KMS-11 (cell line): ENCODE results near the gene DNAJA2.

ENCODE experiments used
- H2AFZ ChIP-seq: fragments of 200-600 bp; sonication (generic); 2 replicates; pipeline ENCODE4 v1.6.1; 2016; ENCODE audit warnings: antibody characterized with exemption, mixed run types, low read depth
- H3K27ac ChIP-seq: fragments of 200-600 bp; sonication (generic); 2 replicates; pipeline ENCODE4 v1.6.1; 2016; ENCODE audit warnings: mild to moderate bottlenecking, mixed run types
- H3K27me3 ChIP-seq: fragments of 200-600 bp; sonication (generic); 2 replicates; pipeline ENCODE4 v1.6.1; 2017; ENCODE audit warnings: mild to moderate bottlenecking, low read depth, mixed run types, moderate library complexity; ENCODE audit not compliant: insufficient read depth
- H3K36me3 ChIP-seq: fragments of 200-600 bp; sonication (generic); 2 replicates; pipeline ENCODE4 v1.6.1; 2017; ENCODE audit warnings: mild to moderate bottlenecking, mixed run types; ENCODE audit not compliant: insufficient read depth
- H3K4me1 ChIP-seq: fragments of 200-600 bp; sonication (generic); 2 replicates; pipeline ENCODE4 v1.6.1; 2016; ENCODE audit warnings: mild to moderate bottlenecking, low read depth, mixed run types; ENCODE audit not compliant: poor library complexity, severe bottlenecking
- H3K4me2 ChIP-seq: fragments of 200-600 bp; sonication (generic); 2 replicates; pipeline ENCODE4 v1.7.0; 2016; ENCODE audit warnings: mild to moderate bottlenecking, mixed run types
- H3K4me3 ChIP-seq: fragments of 200-600 bp; sonication (generic); IDR thresholded peaks from 2 replicates; pipeline ENCODE4 v1.6.1; 2017; ENCODE audit warnings: low read depth, low read length, mixed read lengths; ENCODE audit not compliant: insufficient read depth
- H3K79me2 ChIP-seq: fragments of 200-600 bp; sonication (generic); 2 replicates; pipeline ENCODE4 v1.6.1; 2016; ENCODE audit warnings: low read depth, mixed run types; ENCODE audit not compliant: insufficient read depth
- H3K9ac ChIP-seq: fragments of 200-600 bp; sonication (generic); 2 replicates; pipeline ENCODE4 v1.6.1; 2016; ENCODE audit warnings: mild to moderate bottlenecking, mixed run types
- H4K20me1 ChIP-seq: fragments of 200-600 bp; sonication (generic); 2 replicates; pipeline ENCODE4 v1.6.1; 2016; ENCODE audit warnings: mild to moderate bottlenecking, mixed run types; ENCODE audit not compliant: insufficient read depth
- CTCF ChIP-seq: fragments of 200-600 bp; sonication (generic); conservative IDR thresholded peaks from 2 replicates; pipeline ENCODE4 v1.6.1; 2017; ENCODE audit warnings: low read depth, mild to moderate bottlenecking, antibody characterized with exemption, low read length, moderate library complexity, mixed read lengths

Gene DNAJA2

DNA sequence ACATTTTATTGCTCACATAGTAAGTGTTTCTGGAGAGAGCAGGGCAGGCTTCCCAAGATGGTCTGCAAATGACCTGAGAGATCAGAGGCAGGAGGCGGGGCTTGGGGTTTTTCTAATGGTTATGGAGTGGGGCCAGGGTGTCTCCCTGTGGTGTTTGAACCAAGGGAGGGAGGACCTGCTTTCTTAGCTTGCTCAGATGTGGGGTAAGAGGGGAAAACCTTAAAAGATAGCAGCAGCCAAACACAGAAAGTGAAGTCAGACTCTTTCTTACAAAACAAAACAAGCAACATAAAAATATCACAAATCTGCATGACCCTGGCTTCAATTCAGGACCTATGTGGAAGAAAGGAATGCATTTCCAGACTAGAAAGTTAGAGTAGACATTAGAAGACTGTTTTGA is 22.9 kb upstream of the DNAJA2 start:
- Histone ChIP-seq H3K4me2 (no peak overlapping the region), H3K4me3 (no peak overlapping the region), H3K4me1 (peaks cover 8% of the 10 kb centered on the region), H3K36me3 (no peaks in the 10 kb centered on the region), H3K79me2 (no peaks in the 10 kb centered on the region), H4K20me1 (no peaks in the 10 kb centered on the region), H3K9ac (no peak overlapping the region), H2AFZ (no peak overlapping the region), H3K27me3 (no peaks in the 10 kb centered on the region), H3K27ac (no peak overlapping the region)
- no peak for TF ChIP-seq CTCF

GRCh38 chr16:46991729-46992704 is 18.5 kb upstream of the DNAJA2 start:
- Histone ChIP-seq H3K4me2 (no peak overlapping the region), H3K36me3 (no peaks in the 10 kb centered on the region), H2AFZ (no peak overlapping the region), H3K9ac (no peak overlapping the region), H3K4me1 (peaks cover 8% of the 10 kb centered on the region), H4K20me1 (no peaks in the 10 kb centered on the region), H3K27ac (no peak overlapping the region), H3K79me2 (no peaks in the 10 kb centered on the region), H3K27me3 (no peaks in the 10 kb centered on the region), H3K4me3 (no peak overlapping the region)
- TF ChIP-seq CTCF = no peak

DNA sequence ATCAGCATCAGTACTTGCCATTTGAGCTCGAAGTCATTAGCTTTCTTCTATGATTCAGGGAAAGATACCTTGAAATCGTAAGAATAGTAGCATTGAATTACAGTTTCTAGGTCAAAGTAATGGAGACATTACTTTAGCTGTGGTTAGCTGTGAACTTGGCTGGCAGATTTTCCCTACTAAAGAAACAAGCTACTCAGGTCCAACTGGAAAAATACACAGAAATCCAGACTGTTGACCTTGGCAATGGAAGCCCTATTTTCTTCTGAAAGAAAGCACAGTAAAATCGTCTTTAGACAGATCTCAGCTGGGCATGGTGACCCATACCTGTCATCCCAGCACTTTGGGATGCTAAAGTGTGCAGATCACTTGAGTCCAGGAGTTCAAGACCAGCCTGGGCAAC is 13.4 kb upstream of the DNAJA2 start:
- H3K36me3 ChIP-seq = no peaks in the 10 kb centered on the region
- no peaks in the 10 kb centered on the region for H3K27me3 ChIP-seq
- H3K27ac ChIP-seq = no peak overlapping the region

DNA sequence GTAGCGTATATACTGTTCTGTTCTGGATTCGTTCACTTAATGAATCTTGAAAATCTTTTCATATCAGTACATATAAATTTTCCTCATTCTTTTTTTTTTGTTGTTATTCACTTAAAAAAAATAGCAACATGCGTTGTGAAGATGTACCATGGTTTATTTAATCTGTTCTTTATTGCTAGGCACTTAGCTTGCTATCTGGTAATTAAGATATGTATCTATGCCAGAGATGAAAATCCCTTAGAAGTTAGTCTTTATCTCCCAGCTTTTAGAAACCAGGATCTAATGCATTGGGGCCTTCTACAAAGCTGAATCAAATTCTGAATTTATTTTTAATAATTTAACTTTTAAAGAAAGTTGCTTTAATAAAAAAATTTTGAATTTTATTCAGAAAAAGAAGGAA is 13.0 kb upstream of the DNAJA2 start:
- Histone ChIP-seq H3K36me3 (no peaks in the 10 kb centered on the region), H3K27me3 (no peaks in the 10 kb centered on the region), H3K27ac (no peak overlapping the region), H3K4me2 (no peak overlapping the region), H3K9ac (no peak overlapping the region), H4K20me1 (no peaks in the 10 kb centered on the region), H3K4me1 (no peaks in the 10 kb centered on the region), H3K4me3 (no peak overlapping the region), H2AFZ (no peak overlapping the region), H3K79me2 (no peaks in the 10 kb centered on the region)
- TF ChIP-seq CTCF = no peak

More for the DNA sequence above, 13.4 kb upstream of the DNAJA2 start:
- H3K4me1 ChIP-seq = no peaks in the 10 kb centered on the region
- H3K79me2 ChIP-seq = no peaks in the 10 kb centered on the region
- H3K4me2 ChIP-seq = no peak overlapping the region
- TF ChIP-seq CTCF = no peak
- H3K4me3 ChIP-seq = no peak overlapping the region
- H2AFZ ChIP-seq = no peak overlapping the region
- H4K20me1 ChIP-seq = no peaks in the 10 kb centered on the region
- H3K9ac ChIP-seq = no peak overlapping the region
